Activated T-cell treated with anti-CD3 and anti-CD28 coated beads for 48 hours (primary cell): ENCODE measurements around the gene REEP5.
A peak's percentile ranks its signal among the peaks of the same experiment; 100 is the strongest.
"Not testable (repeated sequence)": the region's sequence is repeated elsewhere in the genome, so short reads cannot be mapped to it uniquely, and the experiment has no call there.

Source experiments
- DNase-seq: peaks from one replicate; pipeline ENCODE4 v3.0.0-alpha.2; 2020; ENCODE audit warnings: low read depth

The REEP5 gene

DNA sequence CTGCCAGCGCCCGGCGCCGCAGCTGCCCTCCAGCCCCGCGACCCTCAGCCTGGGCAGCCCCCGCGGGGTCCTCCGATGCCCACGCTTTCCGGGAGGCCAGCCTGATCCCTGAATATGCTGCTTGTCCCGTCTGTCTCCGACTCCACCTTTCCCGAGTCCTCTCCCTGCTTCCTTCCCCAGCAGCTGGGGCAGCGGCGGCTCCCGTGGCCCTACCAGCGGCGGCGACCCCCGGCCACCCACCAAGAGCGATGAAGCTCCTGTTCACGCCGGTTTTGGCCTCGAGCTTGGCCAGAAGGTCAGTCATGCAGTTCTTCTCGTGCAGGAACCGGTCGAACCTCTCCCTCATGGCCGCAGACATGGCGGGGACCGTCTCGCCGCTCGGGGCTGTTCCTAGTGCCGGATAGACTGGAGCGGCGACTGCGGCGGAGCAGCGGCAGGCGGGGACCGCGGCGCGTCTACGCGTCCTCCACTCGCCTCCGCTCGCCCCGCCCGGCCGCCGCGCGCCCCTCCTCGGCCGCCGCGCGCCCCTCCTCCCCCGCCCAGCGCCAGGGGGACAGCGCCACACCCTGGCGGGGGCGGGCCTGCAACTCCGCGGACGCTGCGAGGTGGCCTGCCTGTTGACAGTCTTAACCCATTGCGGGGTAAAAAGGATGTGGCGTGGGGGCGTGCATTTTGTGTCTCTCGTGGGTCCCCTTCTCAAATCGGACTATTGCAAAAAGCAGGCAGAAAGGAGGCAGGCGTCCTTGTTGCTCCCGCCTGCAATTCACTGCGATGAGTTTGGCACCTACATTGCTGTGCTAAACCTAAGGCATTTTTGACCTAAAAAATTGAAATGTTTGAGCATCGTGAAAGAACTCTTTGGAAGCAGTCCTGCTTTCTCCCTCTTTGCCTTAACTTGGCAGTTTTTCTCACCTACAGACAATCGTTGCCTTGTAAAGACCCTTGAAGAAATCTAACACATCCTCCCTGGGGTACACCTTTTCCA, at the start of gene REEP5:
Gene REEP5, minus strand, starts transcription at position 395 of the 985 bp plus-strand sequence. Its CDS starts 37 bp downstream, at position 358.
- peak; percentile 87 for DNase-seq

DNA sequence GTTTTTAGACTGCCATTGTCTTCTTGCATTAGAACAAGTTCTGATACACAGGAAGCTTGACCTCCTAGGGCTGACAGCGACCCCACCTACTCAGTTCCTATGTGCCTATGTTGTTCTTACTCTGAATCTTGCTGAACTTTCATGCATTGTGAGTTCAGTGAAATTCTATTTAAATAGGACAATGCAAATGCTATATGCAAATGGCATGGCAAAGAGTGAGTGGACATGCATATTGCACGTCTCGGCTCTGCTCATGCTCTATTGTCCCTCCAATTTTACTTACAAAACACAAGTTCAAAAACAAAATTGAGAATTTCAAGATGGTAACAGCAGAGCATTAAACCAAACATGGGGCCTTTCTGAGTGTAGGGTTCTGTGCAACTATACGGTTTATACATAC, 49.2 kb upstream of the REEP5 start:
- DNase-seq = no peak

DNA sequence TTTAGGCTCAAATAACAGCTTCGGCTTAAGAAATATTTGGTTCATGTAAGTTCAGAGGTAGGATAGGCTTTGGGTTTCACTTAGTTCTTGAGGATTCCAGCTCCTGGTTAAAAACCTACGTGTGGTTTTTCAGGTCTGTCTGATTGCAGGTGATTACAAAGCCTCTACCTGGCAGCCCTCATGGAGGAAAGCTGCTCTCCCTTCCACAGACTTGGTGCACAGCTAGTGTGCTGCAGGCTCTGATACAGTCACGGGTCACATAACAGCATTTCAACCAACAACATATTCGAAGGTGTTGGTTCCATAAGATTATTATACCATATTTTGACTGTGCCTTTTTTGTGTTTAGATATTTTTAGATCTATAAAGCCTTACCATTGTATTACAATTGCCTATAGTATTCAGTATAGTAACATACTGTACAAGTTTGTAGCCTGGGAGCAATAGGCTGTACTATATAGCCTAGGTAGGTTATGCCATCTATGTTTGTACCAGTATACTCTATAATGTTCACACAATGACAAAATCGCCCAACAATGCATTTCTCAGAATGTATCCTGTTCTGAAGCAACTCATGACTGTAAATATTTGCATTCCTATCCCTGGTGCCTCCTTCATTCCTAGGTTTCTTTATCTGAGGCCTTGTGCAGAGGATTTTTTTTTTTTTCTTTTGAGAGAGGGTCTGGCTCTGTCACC, 46.5 kb upstream of the REEP5 start:
- DNase-seq = no peak

DNA sequence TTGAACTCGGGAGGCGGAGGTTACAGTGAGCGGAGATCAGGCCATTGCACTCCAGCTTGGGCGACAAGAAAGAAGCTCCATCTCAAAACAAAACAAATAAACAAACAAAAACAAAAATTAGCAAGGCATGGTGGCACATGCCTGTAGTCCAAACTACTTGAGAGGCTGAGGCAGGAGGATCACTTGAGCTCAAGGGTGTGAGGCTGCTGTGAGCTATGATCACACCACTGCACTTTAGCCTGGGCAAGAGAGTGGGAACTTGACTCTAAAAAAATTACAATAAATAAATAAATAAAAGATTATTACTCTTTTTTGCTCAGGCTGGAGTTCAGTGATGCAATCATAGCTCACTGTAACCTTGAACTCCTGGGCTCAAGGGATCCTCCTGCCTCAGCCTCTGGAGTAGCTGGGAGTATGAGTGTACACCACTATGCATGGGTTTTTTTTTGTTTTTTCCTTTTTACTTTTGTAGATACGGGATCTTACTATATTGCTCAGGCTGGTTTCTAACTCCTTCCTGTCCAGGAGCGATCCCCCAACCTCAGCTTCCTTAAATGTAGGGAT, 45.6 kb upstream of the REEP5 start:
- no peak for DNase-seq

DNA sequence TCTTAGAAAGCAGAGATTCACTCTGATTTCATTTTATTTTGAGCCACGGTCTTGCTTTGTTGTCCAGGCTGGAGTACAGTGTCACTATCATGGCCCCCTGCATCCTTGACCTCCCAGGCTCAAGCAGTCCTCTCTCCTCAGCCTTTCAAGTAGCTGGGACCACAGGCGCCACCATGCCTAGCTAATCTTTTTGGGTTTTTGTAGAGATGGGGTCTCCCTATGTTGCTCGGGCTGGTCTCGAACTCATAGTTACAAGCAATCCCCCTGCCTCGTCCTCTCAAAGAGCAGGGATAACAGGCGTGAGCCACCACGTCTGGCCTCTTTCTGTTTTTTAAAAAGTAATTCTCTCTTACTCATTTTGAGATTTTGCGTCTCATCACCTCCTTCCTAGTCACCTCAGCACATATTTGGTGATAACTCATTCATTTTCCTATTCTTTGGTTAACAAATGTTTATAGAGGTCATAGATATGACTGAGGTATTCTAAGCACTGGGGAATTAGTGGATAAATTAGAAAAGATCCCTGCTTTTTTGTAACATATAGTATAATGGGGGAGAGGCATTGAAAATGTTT, 43.8 kb upstream of the REEP5 start:
- peak; percentile 16 for DNase-seq

DNA sequence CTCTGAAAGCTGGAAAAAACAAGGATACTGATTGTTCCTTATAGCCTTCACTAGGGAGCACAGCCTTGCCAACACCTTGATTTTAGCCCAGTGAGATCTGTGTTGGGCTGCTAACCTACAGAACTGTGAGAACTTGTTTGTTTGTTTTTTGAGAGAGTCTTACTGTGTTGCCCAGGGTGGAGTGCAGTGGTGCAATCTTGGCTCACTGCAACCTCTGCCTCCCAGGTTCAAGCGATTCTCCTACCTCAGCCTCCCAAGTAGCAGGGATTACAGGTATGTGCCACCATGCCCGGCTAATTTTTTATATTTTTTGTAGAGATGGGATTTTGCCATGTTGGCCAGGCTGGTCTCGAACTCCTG, 41.3 kb upstream of the REEP5 start:
- DNase-seq = not testable (repeated sequence)

DNA sequence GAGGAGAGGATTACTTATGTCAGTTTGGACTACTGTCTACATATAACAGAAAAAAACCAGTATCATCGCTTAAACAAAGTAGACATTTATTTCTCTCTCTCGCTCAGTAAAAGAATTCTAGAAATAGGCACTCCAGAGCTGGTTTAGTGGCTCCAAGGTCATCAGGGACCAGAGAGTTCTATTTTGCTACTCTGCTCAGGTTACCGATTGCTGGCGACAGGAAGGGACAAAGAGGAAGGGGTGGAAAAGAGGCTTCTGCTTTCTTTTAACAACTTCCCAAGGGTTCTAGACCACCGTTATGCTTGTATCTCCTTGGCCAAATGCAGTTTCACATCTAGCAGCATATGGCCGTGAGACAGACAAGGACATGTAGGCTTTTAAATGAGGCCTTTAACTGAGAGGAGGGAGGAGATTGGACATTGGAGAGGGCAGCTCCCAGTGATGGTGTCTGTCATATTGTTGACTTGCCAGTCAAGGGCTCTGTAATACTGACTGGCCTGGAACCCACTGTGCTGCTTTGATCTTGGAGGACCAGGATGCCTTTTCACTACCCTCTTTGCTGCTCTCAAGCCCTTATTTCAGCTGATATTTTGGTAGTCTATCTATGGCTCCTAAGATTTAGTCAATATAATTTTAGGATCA, 39.0 kb upstream of the REEP5 start:
- DNase-seq = no peak

DNA sequence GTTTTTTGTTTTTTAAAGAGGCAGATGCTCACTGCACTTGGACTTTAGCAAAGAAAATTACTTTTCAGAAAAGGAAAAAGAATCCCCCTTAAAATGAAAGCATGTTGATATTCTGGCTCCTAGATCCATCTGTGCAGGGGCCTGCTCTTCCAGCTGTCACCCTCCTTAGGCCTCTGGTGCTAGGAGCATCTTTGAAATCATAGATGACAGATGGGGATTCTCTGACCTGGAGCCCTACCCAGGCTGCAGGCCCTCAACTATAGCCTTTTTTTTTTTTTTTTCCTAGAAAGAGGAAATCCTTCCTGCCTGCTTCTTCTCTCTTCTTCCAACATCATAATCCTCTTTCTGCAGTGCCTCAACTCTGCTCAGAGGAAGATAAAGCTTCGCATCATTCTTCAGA, 38.3 kb upstream of the REEP5 start:
- no peak for DNase-seq

DNA sequence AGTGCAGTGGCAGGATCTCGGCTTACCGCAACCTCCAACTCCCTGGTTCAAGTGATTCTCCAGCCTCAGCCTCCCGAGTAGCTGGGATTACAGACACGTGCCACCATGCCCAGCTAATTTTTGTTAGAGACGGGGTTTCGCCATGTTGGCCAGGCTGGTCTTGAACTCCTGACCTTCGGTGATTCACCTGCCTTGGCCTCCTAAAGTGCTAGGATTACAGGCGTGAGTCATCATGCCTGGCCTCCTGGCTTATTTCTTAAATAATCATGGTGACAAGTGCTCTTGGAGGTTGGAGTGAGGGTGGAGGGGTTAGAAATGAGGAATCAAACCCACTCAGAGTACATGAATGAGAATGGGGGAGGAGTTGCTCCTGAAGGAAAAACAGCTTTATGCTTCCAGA, 37.8 kb upstream of the REEP5 start:
- DNase-seq = peak; percentile 16

DNA sequence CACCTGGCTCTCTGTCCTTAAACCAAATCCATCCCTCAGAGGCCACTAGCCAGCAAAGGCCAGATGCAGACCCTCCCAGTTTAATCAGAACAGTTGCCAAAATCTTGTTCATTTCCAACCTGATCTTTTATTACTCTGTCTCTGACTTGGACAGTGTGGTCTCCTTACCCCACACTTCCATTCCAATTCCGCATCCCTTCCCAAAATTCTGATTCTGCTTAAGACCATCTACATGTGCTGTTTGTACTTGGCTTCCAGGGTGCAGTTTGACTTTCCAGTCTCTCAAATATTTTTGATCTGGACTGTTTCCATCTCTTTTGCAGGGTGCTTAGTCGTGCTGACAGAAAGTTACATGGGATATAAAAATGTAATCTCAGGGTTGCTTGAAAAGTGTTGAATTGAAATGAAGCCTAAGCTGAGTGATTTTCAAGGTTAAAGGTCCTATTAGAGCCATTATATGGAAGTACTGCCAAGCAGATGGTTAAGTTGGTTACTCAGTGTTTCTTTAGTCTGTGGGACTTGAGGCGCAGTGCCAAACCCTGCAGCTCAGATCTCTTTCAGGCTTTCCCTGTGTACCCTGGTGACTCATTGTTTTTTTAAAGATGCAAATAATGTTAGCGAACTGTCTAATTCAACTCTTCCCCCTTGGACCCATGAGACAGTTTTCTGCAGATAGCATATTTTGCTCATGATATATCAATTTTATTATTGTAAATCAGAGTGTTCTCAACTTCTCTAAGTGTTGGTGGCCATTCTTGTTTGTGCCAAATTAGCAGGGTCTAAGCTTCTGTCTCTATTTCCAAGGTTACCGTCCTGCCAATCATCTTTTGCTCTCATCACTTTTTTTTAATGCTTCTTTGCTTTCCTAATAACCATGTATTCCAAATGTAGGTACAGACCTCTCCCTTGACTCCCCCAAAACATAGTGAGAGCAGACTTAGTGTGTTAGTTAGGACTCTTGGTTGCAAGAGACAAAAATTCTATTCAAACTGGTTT, 36.4 kb upstream of the REEP5 start:
- DNase-seq = peak; percentile 16

DNA sequence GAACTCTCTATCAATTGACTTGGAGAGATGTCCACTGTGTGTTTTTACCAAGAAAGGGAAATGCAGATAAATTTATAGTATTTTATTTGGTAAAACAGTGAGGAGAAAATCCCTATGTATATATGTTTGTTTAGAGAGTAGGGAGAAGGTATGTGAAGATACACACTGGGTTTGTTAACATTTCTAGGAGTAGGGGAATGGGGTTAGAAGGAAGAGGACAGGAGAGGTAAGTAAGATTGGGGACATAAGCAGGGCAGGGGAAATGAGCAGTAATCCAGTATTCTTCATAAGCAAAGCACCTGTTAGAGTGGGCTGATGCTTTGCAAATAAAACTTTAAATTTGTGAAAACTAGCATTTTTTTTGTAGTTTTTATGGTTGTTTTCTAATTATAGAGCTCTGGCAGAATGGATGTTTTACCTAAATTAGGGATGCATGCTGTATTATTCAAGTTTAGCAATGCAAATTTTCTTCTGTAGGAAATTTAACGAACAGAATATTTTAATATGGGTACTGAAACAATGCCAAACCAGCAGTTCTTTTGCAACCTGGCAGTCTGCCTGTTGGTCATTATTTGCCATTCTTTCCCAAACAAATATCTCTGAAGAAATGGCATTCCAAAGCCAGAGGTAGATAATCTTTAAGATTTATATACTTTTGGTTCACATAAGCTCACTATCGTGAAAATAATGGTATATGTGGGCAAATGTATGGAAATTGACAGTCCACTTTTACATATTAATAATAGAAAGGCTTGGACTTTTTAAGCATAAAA, 35.2 kb upstream of the REEP5 start:
- no peak for DNase-seq

DNA sequence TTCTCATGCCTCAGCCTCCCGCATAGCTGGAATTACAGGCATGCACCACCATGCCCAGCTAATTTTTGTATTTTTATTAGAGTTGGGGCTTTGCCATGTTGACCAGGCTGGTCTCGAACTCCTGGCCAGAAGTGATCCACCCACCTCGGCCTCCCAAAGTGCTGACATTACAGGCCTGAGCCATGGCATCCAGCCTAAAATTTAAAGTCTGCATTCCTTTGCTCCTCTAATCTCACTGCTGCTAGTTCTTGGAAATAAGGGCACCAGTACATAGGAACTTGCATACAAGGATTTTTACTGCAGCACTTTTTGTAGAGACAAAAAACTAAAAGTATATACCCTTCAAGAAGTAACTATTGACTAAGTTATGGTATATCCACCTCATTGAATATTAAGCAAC, 34.6 kb upstream of the REEP5 start:
- DNase-seq = no peak

DNA sequence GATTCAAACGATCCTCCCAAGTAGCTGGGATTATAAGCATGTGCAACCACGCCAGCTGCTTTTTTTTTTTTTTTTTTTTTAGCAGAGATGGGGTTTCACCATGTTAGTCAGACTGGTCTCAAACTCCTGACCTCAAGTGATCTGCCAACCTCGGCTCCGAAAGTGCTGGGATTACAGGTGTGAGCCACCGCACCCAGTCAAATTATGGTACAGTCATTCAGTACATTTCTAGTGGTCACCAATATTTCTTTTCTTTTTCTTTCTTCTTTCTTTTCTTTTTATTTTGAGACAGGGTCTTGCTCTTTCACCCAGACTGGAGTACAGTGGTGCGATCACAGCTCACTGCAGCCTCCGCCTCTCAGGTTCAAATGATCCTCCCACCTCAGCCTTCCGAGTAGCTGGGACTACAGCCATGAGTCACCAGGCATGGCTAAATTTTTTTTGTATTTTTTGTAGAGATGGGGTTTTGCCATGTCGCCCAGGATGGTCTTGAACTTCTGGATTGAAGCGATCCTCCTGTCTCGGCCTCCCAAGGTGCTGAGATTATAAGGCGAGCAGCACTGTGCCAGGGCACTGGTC, 29.2 kb upstream of the REEP5 start:
- peak; percentile 44 for DNase-seq

DNA sequence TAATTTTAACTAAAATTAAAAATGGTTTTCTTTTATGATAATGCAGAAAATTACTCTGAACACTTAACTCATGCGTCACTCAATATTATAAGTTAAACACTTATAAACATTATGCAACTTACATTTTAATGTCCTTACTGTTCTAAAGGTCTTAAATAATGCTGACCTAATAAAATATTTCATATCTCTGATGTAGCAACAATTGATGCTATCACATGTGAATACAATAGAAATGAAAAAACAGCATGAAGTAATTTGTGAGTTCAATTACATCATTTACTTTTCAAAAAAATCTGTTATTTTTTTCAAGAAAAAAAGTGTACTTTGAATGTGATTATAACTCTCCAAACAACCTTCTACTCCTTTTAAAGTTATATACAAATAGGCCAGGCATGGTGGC, 26.4 kb upstream of the REEP5 start:
- no peak for DNase-seq

DNA sequence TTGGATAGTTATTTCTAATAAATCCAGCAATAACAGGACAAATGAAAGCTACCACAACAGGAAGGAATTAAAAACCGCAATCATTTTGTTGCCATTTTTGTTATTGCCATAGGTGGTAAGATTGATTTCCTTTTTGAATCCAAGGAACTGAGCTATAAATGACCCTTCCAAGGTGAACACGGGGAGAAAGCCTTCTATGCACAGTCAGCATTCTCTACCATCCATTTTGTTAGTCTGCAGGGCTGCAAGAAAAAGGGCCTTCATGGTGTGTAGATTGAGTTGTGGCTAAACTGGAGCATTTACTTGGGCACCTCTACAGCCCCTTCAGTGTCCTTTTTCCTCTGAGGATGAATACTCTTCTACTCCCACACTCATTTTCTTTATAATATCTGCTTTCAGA, 18.6 kb upstream of the REEP5 start:
- no peak for DNase-seq

DNA sequence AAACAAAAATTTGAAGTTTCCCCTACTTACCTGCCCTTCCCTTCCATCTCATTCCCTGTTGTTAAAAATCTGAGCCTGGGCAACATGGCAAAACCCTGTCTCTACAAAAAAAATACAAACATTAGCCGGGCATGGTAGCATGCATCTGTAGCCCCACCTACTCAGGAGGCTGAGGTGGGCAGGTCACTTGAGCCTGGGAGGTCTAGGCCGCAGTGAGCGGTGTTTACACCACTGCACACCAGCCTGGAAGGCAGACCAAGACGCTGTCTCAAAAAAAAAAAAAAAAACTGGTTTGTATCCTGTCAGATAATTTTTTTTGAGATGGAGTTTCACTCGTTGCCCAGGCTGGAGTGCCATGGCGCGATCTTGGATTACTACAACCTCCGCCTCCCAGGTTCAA, 16.3 kb upstream of the REEP5 start:
- DNase-seq = no peak

DNA sequence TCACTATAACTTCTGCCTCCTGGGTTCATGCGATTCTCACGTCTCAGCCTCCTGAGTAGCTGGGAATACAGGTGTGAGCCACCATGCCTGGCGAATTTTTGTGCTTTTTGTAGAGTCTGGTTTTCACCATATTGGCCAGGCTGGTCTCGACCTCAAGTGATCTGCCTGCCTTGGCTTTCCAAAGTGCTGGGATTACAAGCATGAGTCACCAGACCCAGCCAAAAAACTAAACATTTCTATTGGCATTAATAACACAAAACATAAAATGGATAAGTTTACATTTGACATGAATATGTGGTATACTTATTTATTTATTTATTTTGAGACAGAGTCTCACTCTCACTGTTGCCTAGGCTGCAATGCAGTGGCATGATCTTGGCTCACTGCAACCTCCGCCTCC, 13.6 kb upstream of the REEP5 start:
- no peak for DNase-seq

DNA sequence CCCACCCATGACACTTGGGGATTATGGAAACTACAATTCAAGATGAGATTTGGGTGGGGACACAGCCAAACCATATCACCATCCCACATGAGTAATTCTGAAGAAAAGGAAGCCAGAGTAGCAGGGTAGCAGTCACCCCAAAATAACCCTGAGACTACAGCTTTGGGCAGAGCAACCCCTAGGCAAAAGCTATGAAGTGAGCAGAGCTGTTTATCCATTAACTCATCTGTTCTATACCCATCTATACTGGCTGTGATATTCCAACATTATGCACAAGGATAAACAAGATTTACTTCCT, 12.3 kb upstream of the REEP5 start:
- no peak for DNase-seq

DNA sequence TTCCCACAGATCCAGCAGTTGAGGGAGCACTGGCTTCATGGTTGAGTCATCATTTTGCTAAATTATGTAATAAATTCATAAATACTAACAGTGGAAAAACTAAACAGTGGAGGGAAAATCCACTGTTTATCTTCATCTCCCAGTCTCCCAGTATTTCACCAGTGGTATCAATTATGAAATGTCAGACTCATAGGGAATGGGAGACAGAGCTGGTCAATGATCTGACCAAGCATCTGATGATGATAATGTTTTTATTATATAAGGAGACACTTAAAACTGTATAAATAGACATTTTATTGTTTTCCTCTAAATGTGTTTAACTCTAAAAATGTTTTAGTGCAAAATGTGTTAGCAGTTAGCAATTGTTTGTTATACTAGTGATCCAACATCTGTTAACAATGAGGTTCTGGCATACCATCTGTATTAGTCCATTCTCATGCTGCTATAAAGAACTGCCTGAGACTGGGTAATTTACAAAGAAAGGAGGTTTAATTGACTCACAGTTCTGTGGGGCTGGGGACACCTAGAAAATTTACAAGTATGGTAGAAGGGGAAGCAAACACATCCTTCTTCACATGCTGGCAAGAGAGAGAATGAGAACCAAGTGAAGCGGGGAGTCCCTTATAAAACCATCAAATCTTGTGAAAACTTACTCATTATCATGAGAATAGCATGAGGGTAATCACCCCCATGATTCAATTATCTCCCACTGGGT, 11.8 kb upstream of the REEP5 start:
- no peak for DNase-seq
